ENCODE results near the gene TSPY2.
"Not testable (repeated sequence)": the region's sequence is repeated elsewhere in the genome, so short reads cannot be mapped to it uniquely, and the experiment has no call there.

Gene TSPY2, protein sequence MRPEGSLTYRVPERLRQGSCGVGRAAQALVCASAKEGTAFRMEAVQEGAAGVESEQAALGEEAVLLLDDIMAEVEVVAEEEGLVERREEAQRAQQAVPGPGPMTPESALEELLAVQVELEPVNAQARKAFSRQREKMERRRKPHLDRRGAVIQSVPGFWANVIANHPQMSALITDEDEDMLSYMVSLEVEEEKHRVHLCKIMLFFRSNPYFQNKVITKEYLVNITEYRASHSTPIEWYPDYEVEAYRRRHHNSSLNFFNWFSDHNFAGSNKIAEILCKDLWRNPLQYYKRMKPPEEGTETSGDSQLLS

GRCh38 chrY:6245923-6246322, at the start of gene TSPY2:
TSPY2 (plus strand) TSS chrY:6246223; CDS start chrY:6246269, 46 bp downstream.
- DNase-seq (ENCODE audit: low spot score), result not testable (repeated sequence)

- not testable (repeated sequence) for DNase-seq (ENCODE audit: low spot score)
These were observed 36.5 kb upstream of the TSPY2 start for GRCh38 chrY:6209565-6209964.

DNA sequence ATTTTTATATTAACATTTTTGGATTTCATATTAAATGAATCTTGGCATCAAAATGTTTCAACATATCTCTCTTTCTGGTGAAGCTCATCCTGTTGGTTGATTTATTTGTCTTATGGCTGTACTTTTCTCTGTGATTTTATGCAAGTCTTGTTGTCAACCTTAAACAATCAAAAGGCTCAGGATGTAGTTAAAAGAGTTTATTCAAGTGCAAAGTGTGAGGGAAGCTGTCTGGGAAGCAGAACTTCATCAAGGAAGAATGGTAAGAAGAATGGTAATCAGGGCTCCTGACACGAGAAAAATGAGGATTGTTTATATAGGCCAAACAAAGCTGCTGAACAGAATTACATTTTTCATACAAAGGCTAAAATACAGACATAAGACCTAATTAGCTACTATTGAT, 29.0 kb upstream of the TSPY2 start:
- DNase-seq (ENCODE audit: low spot score), result not testable (repeated sequence)

DNA sequence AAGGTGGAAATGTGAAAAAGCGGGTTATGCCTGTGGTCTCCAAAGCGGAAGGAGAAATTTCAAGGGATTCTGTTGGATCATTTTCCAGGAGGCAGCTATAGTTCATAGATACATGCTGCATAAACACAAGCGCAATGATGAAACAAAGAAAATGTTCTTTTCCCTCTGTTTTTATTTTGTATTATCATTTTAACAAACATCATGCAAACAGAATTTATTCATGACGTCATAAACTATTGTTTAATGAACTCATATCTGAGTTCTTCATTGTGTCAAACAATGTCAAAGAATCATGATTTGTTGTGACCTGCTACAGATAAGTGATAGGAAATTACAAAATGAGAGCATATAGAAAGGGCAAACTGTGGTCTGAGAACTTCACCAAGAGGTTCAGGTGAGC, 23.8 kb downstream of the TSPY2 start:
- not testable (repeated sequence) for DNase-seq (ENCODE audit: low spot score)
